Kidney epithelial cell (primary cell): ENCODE measurements around the gene SPATA7. TPM values are rescaled to one million over a fixed set of nuclear protein-coding genes. Genes with fewer than 3 reads are reported as not detected.

ENCODE experiments used
- DNase-seq: peaks from one replicate; pipeline ENCODE4 v3.0.0-alpha.2; 2010; ENCODE audit warnings: low read depth
- H3K27me3 ChIP-seq: 2 replicates; pipeline ENCODE4 v1.6.0; 2011; ENCODE audit warnings: low read length; ENCODE audit not compliant: control insufficient read depth, insufficient read depth
- H3K36me3 ChIP-seq: 2 replicates; pipeline ENCODE4 v1.5.1; 2011; ENCODE audit warnings: low read length; ENCODE audit not compliant: control insufficient read depth, insufficient read depth
- H3K4me3 ChIP-seq: 2 replicates; pipeline ENCODE4 v1.5.1; 2011; ENCODE audit warnings: low read depth, mild to moderate bottlenecking, control low read depth, low read length
- CTCF ChIP-seq: IDR thresholded peaks from 2 replicates; pipeline ENCODE4 v1.5.1; 2011; ENCODE audit warnings: mild to moderate bottlenecking, moderate library complexity, low read length, control low read depth, inconsistent platforms; ENCODE audit not compliant: insufficient read depth, poor library complexity, severe bottlenecking
- total RNA-seq: library from RNA; depleted of rRNA; stranded (reverse); fragments of >200 nt; gene quantifications from 2 replicates; pipeline ENCODE4 v1.2.3, GENCODE V29; 2015

The SPATA7 gene
- total RNA-seq, 1 donor from 2014 or later = 10.8 TPM

- no peak for DNase-seq
- H3K27me3 ChIP-seq = no peaks in the 10 kb centered on the region
- H3K36me3 ChIP-seq = no peaks in the 10 kb centered on the region
- H3K4me3 ChIP-seq = peak overlapping the region; percentile 97
- no peak for TF ChIP-seq CTCF
These were observed 868 bp downstream of the SPATA7 start for GRCh38 chr14:88386256-88386794.

DNA sequence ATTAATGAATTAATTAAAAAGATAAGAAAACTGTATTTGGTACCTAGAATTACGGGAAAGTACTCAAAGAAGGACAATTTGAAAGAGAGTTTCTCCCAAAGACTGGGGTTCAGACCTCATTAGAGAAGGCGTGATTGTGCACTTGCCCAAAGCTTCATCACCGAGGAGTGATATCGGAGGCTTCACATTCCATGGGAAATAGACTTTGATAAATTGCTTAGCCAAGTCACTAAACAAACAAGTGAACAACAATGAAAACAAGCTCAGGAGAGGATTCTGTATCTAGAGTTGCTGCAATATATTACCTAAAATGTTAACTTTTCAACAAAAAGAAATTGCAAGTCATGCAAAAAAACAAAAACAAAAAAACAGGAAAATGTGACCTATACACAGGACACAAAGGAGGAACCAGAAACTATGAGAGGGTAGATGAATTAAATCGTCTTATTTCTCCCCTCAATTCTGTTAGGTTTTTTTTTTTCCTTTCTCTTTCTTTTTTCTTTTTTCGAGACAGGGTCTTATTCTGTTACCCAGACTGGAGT lies 3.4 kb downstream of the SPATA7 start:
- H3K36me3 ChIP-seq = no peaks in the 10 kb centered on the region
- DNase-seq = no peak
- no peak overlapping the region for H3K4me3 ChIP-seq
- no peak for TF ChIP-seq CTCF
- H3K27me3 ChIP-seq = no peaks in the 10 kb centered on the region

- no peak for TF ChIP-seq CTCF
- H3K36me3 ChIP-seq = no peaks in the 10 kb centered on the region
- H3K27me3 ChIP-seq = no peaks in the 10 kb centered on the region
- no peak overlapping the region for H3K4me3 ChIP-seq
- DNase-seq = no peak
These were observed 7.2 kb downstream of the SPATA7 start for GRCh38 chr14:88392609-88393008.

GRCh38 chr14:88411039-88411438 lies 25.6 kb downstream of the SPATA7 start:
- no peak overlapping the region for H3K4me3 ChIP-seq
- DNase-seq = no peak
- TF ChIP-seq CTCF = no peak
- no peaks in the 10 kb centered on the region for H3K27me3 ChIP-seq
- no peaks in the 10 kb centered on the region for H3K36me3 ChIP-seq

GRCh38 chr14:88417594-88417993 lies 32.1 kb downstream of the SPATA7 start:
- Histone ChIP-seq H3K4me3 (no peak overlapping the region), H3K27me3 (no peaks in the 10 kb centered on the region), H3K36me3 (no peaks in the 10 kb centered on the region)
- TF ChIP-seq CTCF = no peak
- DNase-seq = no peak

DNA sequence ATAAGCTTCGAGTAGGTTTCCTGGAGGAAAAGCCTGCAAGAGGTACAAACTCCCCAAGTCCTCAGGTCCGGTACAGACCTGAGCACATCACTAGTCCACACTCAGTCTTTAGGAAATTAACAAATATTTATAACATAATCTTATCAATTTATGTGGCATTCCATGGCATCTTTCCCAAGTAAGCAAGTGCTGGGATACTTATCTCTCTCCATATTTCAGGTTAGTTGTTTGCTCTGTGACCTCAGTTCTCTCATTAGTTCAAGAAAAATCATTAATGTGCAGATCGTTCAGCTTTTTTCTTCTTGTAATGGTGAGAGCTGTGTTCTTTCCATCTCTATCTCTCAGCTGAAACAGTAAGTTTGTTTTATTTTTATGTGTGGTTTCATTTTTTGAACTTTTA lies 34.7 kb downstream of the SPATA7 start:
- no peak for TF ChIP-seq CTCF
- Histone ChIP-seq H3K4me3 (no peak overlapping the region), H3K36me3 (no peaks in the 10 kb centered on the region), H3K27me3 (no peaks in the 10 kb centered on the region)
- DNase-seq = no peak
